Measurements from ENCODE around the gene EPAS1. TPM values are rescaled to one million over a fixed set of nuclear protein-coding genes. Genes with fewer than 3 reads are reported as not detected.

The EPAS1 gene
- total and polyA plus RNA-seq, 3 donors from 2014 or later, result 93.9 to 158 (median 142) TPM

- peak overlapping the region; percentile 68 to 70 for H3K27ac ChIP-seq
- intact Hi-C loops (cut with DNase I; ENCODE audit: low total_unique reads), result no loop called here
- WGBS, 2 donors, result 81 to 84% methylated on average over 6 to 8 of the region's 8 CpGs
- TF ChIP-seq CTCF (IDR thresholded peaks at IDR 0.05) (no peak), POLR2A (IDR thresholded peaks at IDR 0.05) (no peak)
- no peaks in the 10 kb centered on the region for H3K27me3 ChIP-seq
- no peaks in the 10 kb centered on the region for H3K36me3 ChIP-seq (ENCODE audit: low read depth, missing control alignments)
- H3K4me1 ChIP-seq, result peaks cover 30% of the 10 kb centered on the region
- no peak for DNase-seq
- H3K9me3 ChIP-seq, result no peaks in the 10 kb centered on the region
- no peak overlapping the region for H3K4me3 ChIP-seq
These were observed 55.4 kb downstream of the EPAS1 start for GRCh38 chr2:46352621-46353020.

GRCh38 chr2:46353509-46353908 is 56.3 kb downstream of the EPAS1 start:
- Histone ChIP-seq H3K9me3 (no peaks in the 10 kb centered on the region), H3K4me1 (peaks cover 30% of the 10 kb centered on the region), H3K36me3 (ENCODE audit: low read depth, missing control alignments) (no peaks in the 10 kb centered on the region), H3K27ac (no peak overlapping the region), H3K4me3 (no peak overlapping the region), H3K27me3 (no peaks in the 10 kb centered on the region)
- no peak for DNase-seq
- TF ChIP-seq CTCF (IDR thresholded peaks at IDR 0.05) (no peak), POLR2A (IDR thresholded peaks at IDR 0.05) (no peak)
- WGBS, 2 donors, result 91 to 97% methylated on average over 6 of the region's 6 CpGs
- intact Hi-C loops (cut with DNase I; ENCODE audit: low total_unique reads), result no loop called here

GRCh38 chr2:46355756-46356155 is 58.5 kb downstream of the EPAS1 start:
- TF ChIP-seq POLR2A (IDR thresholded peaks at IDR 0.05) (no peak), CTCF (IDR thresholded peaks at IDR 0.05) (no peak)
- Histone ChIP-seq H3K27ac (no peak overlapping the region), H3K4me1 (peaks cover 13% of the 10 kb centered on the region), H3K27me3 (no peaks in the 10 kb centered on the region), H3K9me3 (no peaks in the 10 kb centered on the region), H3K4me3 (no peak overlapping the region), H3K36me3 (ENCODE audit: low read depth, missing control alignments) (no peaks in the 10 kb centered on the region)
- DNase-seq, result no peak
- WGBS, 2 donors, result 92 to 100% methylated on average over 3 of the region's 3 CpGs
- intact Hi-C loops (cut with DNase I; ENCODE audit: low total_unique reads), result no loop called here

- Histone ChIP-seq H3K36me3 (ENCODE audit: low read depth, missing control alignments) (no peaks in the 10 kb centered on the region), H3K4me1 (peaks cover 2% of the 10 kb centered on the region), H3K9me3 (no peaks in the 10 kb centered on the region), H3K27me3 (no peaks in the 10 kb centered on the region), H3K27ac (no peak overlapping the region), H3K4me3 (no peak overlapping the region)
- DNase-seq, result no peak
- TF ChIP-seq CTCF (IDR thresholded peaks at IDR 0.05), result no peak
- intact Hi-C loops (cut with DNase I; ENCODE audit: low total_unique reads), result no loop called here
- WGBS, 2 donors, result 91% methylated on average over 1 of the region's 1 CpG; no CpG with 5 or more reads in 1 of the 2 donors
These were observed 59.8 kb downstream of the EPAS1 start for GRCh38 chr2:46356991-46357390.

GRCh38 chr2:46358713-46359112 is 61.5 kb downstream of the EPAS1 start:
- intact Hi-C loops (cut with DNase I; ENCODE audit: low total_unique reads), result no loop called here
- Histone ChIP-seq H3K27me3 (no peaks in the 10 kb centered on the region), H3K9me3 (no peaks in the 10 kb centered on the region), H3K27ac (no peak overlapping the region), H3K4me1 (no peaks in the 10 kb centered on the region), H3K36me3 (ENCODE audit: low read depth, missing control alignments) (no peaks in the 10 kb centered on the region), H3K4me3 (no peak overlapping the region)
- TF ChIP-seq POLR2A (IDR thresholded peaks at IDR 0.05) (no peak), CTCF (IDR thresholded peaks at IDR 0.05) (no peak)
- WGBS, 2 donors, result 95 to 97% methylated on average over 6 of the region's 6 CpGs
- DNase-seq, result no peak

All from testis (tissue), 3 donors.